Activated naive CD4-positive, alpha-beta T cell treated with anti-CD3 and anti-CD28 coated beads, Interleukin-2, amount 50 U/mL, for 72 hours (primary cell): Measurements from ENCODE around the gene SH2D7. TPM values are rescaled to one million over a fixed set of nuclear protein-coding genes. Genes with fewer than 3 reads are reported as not detected.

ENCODE experiments used
- ATAC-seq, 2 donors: fragments of 150-1000 bp; cut with Tn5 transposase; 2 replicates each; pipeline ENCODE4 v1.10.0; 2021; ENCODE audit warnings: mild to moderate bottlenecking in 2 of 2, moderate library complexity in 2 of 2
- DNase-seq, 2 donors: peaks; one replicate each; pipeline ENCODE4 v3.0.0; 2021 to 2022; ENCODE audit warnings: low spot score in 2 of 2
- H3K27ac Mint-ChIP-seq, 2 donors: one replicate each; pipeline ENCODE4 v1.8.0; 2022; ENCODE audit warnings: mild to moderate bottlenecking in 2 of 2, mixed read lengths in 2 of 2
- H3K36me3 Mint-ChIP-seq, 2 donors: one replicate each; pipeline ENCODE4 v1.8.0; 2022; ENCODE audit warnings: mixed read lengths in 2 of 2
- H3K9me3 Mint-ChIP-seq, 2 donors: one replicate each; pipeline ENCODE4 v1.8.0; 2022; ENCODE audit warnings: mixed read lengths in 2 of 2
- total RNA-seq, 2 donors: library from RNA; stranded (reverse); gene quantifications; one replicate each; pipeline ENCODE4 v1.2.3, GENCODE V29; 2022

SH2D7 gene
- total RNA-seq, 2 donors from 2014 or later: not detected

DNA sequence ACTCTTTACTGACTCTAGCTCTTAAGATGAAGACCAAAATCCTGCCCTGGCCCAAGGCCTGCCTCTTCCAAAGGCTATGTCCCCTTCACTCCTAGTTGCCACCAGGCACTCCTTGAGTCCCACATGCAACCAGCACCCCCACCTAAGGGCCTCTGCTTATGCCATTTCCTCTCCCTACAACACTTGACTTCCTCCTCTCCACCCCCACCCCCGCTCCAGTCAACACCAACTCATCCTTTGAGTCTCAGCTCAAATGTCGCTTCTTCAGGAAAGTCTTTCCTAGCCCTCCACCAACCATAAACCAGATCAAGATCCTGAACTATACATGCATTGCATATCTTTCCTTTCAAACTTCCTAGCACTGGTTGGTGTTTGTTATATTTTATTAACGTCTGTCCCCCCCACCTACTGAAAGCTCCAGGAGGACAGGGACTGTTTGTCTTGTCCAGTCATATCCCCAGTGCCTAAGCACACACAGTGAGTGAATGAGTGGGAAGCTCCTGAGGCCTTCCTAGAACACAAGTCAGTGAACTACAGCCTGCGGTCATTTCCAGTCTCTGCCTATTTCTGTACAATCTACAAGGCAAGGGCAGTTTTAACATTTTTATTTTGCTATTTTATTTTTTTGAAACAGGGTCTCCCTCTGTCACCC lies 22.2 kb upstream of the SH2D7 start:
- peak overlapping the region; percentile 88 to 96 for H3K27ac Mint-ChIP-seq
- ATAC-seq (peak; percentile 29 to 58), DNase-seq (no peak)
- no peaks in the 10 kb centered on the region for H3K9me3 Mint-ChIP-seq
- peaks cover 0 to 9% of the 10 kb centered on the region in 2 donors for H3K36me3 Mint-ChIP-seq

DNA sequence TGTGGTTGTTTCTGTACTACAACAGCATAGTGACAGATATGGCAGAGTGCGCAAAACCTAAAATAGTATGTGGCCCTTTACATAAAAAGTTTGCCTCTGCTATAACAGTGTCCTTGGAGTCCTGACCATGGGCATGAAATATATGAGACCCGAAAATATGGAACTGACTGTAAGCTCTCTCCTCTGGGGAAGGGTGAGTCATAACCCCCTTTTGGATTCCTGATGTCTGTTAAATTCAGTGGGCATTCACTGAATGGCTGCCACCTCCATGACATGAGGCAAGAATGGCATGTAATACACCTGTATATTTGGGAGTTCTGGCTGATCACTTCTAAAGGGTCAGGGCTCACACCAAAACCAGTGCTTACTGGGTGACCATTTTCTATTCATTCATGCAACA lies 21.0 kb upstream of the SH2D7 start:
- peak in 1 of 2 donors; percentile 25 for ATAC-seq
- DNase-seq: no peak
- no peaks in the 10 kb centered on the region for H3K9me3 Mint-ChIP-seq
- peak overlapping the region; percentile 16 to 44 for H3K27ac Mint-ChIP-seq
- peaks cover 5 to 16% of the 10 kb centered on the region in 2 donors for H3K36me3 Mint-ChIP-seq

DNA sequence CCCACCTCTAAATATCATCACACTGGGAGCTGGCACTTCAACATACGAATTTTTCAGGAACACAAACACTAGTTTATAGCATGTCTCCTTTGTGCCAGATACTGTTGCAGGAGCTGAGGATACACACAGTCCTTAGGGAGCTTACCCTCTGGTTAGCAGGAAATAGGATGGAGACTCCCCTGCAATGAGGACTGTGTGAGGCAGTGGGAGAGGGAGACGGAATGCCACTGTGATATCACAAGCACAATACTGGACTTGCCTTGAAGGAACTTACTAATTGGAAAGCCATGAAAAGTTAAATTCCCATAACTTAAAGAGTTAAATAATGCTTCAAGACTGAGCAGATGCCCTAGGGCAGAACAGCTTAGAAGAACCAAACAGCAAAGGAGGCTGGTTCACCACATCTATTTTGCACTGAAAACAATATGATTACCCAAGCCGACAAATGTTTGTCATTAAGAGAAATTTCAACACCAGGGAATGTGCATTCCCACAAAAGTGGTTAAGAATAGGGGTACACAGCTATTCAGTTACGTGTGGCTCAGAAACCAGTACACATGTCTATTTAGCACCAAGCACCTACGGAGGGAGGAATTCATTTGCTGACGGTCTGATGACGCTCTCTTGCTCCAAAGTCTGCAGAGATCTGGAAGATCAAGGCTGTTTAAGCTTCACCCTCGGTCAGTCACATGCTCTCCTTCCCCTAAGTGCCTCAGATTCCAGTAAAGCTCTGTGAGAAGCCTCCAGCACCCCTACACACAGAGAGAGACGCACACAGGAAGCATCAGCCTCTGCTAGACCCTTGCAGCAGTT lies 20.1 kb upstream of the SH2D7 start:
- DNase-seq (no peak), ATAC-seq (peak; percentile 6 to 51)
- no peaks in the 10 kb centered on the region for H3K9me3 Mint-ChIP-seq
- H3K27ac Mint-ChIP-seq: peak overlapping the region; percentile 16 to 66
- H3K36me3 Mint-ChIP-seq: peaks cover 12 to 22% of the 10 kb centered on the region in 2 donors

DNA sequence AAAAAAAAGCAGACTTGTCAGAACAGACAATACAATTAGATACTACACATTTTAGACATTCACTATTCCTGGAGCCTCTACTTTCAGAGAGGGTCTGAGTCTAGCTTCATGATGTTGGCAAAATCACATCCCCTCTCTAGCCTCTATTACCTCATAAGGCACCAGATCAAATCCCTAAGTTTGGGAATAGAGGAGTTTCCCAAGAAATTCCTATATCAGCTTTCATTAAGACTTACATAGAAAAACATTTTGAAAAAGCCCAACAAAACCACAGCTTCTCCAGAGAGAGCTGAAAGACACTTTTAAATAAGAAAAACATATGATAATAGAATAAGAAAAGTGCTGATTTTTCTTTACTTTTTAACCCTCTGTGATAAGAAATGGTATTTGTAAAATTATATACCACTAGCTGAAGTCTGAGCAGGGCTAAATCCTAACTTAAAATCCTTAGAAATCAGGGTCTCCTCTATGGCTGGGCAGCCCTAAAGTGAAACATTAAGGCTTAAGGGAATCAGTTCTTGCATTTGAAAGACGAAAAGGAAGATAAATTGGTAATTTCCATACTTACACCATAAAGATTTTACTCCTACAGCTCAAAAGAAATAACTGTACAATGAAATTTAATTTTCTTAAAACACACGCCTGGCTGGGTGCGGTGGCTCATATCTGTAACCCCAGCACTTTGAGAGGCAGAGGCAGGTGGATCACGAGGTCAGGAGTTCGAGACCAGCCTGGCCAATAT lies 19.1 kb upstream of the SH2D7 start:
- DNase-seq (no peak), ATAC-seq (peak in 1 of 2 donors; percentile 4)
- no peaks in the 10 kb centered on the region for H3K9me3 Mint-ChIP-seq
- peaks cover 16 to 22% of the 10 kb centered on the region in 2 donors for H3K36me3 Mint-ChIP-seq
- H3K27ac Mint-ChIP-seq: peak overlapping the region; percentile 16 to 66

DNA sequence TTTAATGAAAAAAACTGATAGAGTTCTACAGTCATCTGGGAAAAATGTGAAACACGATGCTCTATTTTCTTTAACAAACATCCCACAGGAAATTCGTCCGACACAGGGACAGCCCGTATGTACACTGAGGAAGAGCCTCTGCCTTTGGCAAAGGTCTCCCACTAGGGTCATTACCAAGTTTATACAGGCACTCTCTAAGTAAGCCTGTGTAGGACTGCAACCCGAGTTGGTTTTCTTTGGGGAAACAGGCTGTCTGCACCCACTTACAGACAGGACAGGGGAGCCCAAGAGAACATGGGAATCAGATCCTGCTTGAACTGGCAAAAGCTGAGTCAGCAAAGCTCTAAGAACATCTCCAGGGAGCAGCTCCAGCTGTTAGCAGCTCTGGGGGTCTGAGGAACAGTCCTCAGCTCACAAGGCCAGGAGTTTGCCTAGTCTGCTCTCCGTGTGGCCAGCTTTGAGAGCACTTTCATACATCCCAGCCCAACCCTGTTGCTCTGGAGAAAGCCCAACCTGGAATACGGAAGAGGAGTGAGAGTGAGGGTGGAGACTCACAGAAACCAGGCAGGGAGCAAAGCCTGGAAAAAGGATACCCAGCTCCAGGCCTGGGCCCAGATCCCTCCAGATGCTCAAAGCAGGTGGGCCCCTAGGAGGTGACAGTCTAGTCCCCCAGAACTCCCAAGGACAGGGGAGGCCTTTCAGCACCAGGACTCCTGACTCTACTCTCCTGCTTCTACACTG lies 16.7 kb upstream of the SH2D7 start:
- no peak for DNase-seq
- H3K9me3 Mint-ChIP-seq: no peaks in the 10 kb centered on the region
- H3K36me3 Mint-ChIP-seq: peaks cover 16 to 22% of the 10 kb centered on the region in 2 donors
- H3K27ac Mint-ChIP-seq: peak overlapping the region; percentile 90 to 97
- ATAC-seq: no peak

DNA sequence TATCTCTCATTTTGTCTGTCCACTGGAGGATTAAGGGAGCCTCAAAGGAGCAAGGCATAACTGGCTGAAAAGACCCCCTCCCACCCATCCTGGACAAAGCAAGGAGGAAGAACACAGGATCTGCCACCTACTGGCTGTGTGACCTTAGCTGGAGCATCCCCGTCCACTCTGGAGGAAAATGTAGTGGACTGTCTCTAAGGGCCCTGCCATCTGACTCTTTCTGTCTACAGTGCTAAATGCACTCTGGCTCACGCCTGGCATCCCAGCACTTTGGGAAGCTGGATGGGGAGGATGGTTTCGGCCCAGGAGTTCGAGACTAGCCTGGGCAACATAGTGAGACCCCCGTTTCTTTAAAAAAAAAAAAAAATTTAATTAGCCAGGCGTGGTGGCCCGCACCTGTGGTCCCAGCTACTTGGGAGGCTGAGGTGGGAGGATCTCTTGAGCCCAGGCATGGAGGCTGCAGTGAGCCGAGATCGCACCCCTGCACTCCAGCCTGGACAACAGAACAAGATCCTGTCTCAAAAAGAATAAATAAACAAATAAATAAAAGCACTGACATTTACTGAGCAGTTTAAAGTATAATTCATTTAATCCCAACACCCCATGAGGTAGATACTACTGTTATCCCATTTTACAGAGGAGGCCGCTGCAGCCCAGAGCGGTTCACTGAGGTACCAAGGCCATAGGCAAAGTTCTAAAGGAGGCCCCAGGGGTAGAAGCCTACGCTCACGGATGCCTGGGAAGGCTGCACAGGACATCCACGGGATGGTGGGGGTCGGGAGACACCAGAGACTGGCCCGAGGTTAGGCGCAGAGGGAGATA lies 15.9 kb upstream of the SH2D7 start:
- Mint-ChIP-seq H3K9me3 (no peaks in the 10 kb centered on the region), H3K36me3 (peaks cover 16 to 22% of the 10 kb centered on the region in 2 donors), H3K27ac (peak overlapping the region; percentile 90 to 97)
- DNase-seq (no peak), ATAC-seq (peak; percentile 18 to 24)

DNA sequence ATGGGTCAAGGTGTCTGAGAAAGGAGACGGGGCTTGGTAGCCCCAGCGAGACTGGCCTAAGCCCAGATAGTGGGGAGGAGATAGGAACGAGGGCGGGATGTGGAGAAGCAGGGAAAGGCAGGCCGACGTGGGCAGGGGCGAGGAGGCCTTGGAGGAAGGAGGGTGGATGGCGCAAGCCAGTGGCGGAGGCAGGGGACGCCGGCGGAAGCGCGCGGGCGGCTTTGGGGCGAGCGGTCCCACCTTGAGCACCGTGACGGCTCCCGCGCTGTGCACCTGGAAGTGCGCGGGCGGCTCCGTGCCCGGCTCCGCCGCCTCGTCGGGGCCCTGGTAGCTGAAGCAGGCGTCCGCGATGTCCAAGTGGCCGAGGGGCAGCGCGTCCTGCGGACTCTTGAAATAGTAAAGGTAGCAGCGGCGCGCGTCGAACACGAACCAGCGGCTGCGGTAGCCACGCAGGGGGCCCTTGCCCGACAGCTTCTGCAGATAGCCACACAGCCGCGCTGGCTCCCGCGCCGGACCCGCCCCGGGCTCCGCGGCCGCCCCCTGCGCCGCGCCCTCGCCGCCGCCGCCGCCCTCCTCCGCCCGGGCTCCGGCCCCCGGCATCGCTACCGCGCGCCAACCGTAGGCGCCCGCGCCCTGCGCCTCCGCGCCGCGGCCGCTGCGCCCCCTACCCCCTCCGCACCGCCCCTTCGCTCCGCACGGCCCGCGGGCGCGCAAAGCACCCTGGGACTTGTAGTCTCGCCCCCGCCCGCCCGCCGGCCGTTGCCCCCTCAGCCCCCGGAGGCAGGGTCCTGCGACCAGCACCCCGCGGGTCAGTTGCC lies 15.1 kb upstream of the SH2D7 start, which contains the start of gene TBC1D2B:
TBC1D2B (minus strand) TSS at position 659 of the 818 bp plus-strand sequence; CDS start at position 600, 59 bp downstream.
- H3K9me3 Mint-ChIP-seq: no peaks in the 10 kb centered on the region
- ATAC-seq (peak; percentile 82 to 89), DNase-seq (peak; percentile 67 to 75)
- peak within 1 kb of the TSS; percentile 90 to 97 for H3K27ac Mint-ChIP-seq
- peaks cover 16 to 22% of the 10 kb centered on the region in 2 donors for H3K36me3 Mint-ChIP-seq

DNA sequence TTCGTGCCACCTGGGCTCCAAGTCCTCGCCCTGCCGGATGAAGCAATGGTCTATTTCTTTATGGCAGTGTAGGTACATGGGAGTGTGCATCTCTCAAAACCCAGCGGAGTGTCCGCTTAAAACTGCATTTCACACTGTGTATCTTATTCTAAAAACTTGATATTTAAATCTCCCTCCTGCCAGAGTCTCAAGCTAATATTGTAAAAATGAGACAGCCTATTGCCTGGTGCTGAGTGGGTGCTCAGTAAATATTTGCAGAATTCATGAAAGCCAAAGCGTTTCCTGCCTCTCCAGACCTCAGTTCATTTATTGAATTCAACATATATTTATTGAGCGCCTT lies 14.5 kb upstream of the SH2D7 start:
- no peaks in the 10 kb centered on the region for H3K9me3 Mint-ChIP-seq
- peaks cover 16 to 22% of the 10 kb centered on the region in 2 donors for H3K36me3 Mint-ChIP-seq
- H3K27ac Mint-ChIP-seq: peak overlapping the region; percentile 39 to 90
- DNase-seq: no peak
- ATAC-seq: no peak

DNA sequence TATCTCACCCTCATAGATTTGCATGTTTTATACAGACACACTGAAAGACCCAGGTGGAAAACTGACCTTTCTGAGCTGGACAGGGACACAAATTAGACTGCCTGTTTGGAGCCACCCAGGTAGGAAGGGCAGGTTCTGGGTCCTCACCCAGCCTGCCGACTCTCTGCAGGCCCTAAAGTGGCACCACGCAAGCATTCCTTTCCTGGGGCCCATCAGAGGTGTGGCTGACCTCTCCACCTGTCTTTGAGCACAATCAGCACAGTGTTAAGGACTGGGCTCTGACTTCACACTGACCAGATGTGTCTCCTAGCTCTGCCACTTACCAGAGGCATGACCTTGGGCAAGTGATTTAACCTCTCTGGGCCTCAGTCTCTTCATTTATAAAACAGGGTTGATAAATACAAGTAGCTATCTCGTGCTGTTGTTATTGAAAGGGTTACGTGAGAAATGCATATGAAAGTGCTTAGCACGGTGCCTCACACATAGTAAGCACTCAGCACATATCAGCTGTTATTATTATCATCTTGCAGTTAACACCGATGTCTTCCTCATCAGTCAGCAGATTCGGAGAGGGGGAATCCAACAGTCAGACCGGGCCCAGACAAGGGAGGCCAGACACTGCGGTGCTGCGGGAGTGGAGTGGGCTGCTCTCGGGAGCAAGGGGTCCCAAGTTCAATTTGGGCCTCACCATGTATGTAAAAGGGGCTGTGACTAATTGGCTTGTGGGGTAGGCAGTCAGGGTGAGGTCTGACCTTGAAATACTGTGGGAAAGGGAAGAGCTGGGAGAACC lies 12.9 kb upstream of the SH2D7 start:
- Mint-ChIP-seq H3K36me3 (peaks cover 16 to 17% of the 10 kb centered on the region in 2 donors), H3K9me3 (no peaks in the 10 kb centered on the region), H3K27ac (no peak overlapping the region)
- ATAC-seq (no peak), DNase-seq (no peak)

DNA sequence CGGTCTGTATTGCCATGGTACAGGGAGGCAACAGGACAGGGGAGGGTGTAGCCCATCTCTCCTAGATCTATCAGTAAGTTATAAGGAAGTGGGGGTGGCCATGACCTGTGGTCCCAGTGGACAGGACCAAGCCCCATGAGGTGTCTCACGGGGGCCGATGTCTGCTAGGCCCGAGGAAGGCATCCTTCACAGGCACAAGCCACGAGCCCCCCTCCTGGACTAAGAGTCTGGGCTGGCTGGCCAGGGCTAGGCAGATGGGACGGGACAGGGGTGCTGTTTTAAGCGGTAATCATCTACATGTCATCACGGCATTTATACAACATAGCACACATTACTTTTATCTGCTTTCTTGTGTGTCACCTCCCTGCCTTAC lies 12.3 kb upstream of the SH2D7 start:
- H3K36me3 Mint-ChIP-seq: peaks cover 13 to 16% of the 10 kb centered on the region in 2 donors
- no peak overlapping the region for H3K27ac Mint-ChIP-seq
- DNase-seq: no peak
- no peaks in the 10 kb centered on the region for H3K9me3 Mint-ChIP-seq
- no peak for ATAC-seq

DNA sequence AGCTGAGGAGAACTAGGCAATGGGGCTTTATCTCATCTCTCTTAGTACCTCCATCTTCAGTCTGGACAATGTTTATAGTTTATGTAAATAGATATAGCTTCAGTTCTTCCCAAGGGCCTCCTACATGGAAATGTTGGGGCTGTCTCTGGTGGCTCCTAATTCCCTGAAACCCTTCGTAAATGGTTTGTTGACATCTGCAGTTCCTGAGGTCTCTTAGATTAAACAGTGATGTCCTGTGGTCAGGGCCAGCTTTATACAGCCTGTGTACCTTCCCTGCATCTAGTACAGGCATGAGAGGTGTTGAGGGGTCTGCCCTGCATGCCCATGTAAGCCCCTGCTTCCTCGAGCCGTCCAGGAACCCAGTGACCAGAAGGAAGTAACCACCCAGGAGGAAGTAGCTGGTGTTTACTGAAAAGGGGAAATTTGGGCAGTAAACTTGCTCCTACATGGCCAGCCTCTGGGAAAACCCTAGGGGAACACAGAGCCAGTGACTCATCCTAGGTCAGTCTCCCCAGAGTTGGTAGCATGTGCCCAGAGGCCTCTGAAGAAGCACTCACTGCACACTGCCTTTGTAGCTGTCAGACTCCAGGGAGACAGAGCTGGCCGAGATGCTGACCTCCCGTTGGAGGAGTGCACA lies 10.1 kb upstream of the SH2D7 start:
- ATAC-seq: peak in 1 of 2 donors; percentile 71
- H3K27ac Mint-ChIP-seq: peak overlapping the region; percentile 75 to 89
- peaks cover 0 to 4% of the 10 kb centered on the region in 2 donors for H3K36me3 Mint-ChIP-seq
- no peak for DNase-seq
- H3K9me3 Mint-ChIP-seq: no peaks in the 10 kb centered on the region

DNA sequence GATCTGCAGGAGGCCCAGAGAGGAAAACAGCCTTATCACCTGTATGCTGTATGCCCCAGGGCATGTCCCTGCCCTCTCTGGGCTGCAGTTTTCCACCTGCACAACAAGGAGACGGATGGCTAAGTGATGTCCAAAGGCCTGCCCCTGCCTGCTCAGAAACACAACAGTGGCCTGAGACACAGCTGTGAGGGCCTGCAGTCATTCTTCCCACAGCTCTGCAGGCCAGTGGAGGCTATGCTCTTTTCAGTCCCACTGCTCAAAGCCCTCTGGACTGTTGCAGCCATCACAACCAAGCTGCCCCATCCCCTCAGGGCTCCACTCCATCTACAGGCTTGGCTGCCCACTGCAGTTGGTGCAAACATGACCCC lies 9.6 kb upstream of the SH2D7 start:
- Mint-ChIP-seq H3K27ac (peak overlapping the region; percentile 27 to 89), H3K9me3 (no peaks in the 10 kb centered on the region), H3K36me3 (peaks cover 0 to 4% of the 10 kb centered on the region in 2 donors)
- DNase-seq (no peak), ATAC-seq (no peak)

DNA sequence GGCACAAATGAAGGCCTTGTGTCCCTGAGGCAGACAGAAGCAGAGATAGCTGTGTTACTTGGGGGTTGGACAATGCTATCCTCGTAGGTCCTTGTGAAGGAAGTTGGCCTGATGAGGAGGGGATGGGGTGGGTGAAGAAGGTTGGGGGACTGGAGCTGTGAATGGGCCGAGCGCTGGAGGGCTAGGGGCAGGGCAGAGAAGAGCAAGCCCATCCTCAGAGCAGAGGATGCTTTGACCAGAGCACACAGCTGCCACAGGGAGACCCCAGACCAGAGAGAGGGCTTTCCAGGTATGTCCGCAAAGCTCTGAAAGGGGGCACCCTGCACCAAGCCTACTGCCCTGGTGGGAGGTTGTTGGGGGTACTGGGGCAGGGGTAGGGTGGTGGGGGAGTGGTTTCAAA lies 9.2 kb upstream of the SH2D7 start:
- Mint-ChIP-seq H3K36me3 (peaks cover 0 to under 1% of the 10 kb centered on the region in 2 donors), H3K27ac (peak overlapping the region in 1 of 2 donors; percentile 27), H3K9me3 (no peaks in the 10 kb centered on the region)
- ATAC-seq (no peak), DNase-seq (no peak)
